GM18951 (cell line): ENCODE results near the gene CCRL2.
"Not testable (repeated sequence)": the region's sequence is repeated elsewhere in the genome, so short reads cannot be mapped to it uniquely, and the experiment has no call there.

Source experiments
- POLR2A ChIP-seq: IDR thresholded peaks from 4 replicates; pipeline ENCODE4 v1.6.1; 2011; ENCODE audit warnings: mild to moderate bottlenecking; ENCODE audit not compliant: insufficient read length, insufficient read depth; ENCODE audit errors: extremely low read depth
- in situ Hi-C: fragments of 300-500 bp; cut with MboI; formaldehyde crosslinking; loops from one replicate; pipeline ENCODE4 v1.12.0; 2022; ENCODE audit warnings: low sequenced_read_pairs, mixed read lengths, inconsistent platforms; ENCODE audit not compliant: unreplicated experiment

CCRL2 gene

DNA sequence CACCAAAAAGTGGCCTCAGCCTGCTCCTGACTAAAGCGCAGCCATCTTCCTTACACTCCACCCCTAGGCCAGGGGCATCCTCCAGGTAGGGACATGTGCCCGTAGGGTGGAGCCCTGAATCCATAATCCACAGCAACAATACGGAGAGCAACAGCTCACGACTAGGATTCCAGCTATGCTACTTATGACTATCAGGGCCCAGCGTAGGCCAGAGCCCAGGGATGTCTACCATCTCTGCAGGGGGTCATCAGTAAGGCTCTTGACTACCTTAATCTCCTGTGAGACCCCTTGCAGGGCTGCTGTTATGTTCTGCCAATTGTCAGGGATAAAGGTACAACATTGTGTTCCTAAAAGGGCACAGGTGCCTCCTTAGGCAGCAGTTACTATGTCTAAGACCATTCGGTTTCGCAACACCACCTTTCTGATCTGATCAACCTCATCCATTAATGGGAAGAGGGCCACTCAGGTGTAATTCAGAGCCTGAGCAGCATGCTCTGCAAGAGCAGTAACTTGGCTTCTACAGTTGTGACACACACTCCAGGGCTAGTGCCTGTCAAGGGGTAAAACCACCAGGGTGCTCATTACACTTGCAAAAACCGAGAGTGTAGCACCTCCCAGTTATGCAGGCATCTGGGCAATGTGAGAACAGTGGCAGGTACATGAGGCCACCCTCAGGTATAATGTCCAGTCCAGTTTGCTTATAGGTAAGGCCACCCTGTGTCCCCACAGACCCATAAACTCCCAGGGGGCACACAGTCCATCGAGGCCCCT is 11.0 kb downstream of the CCRL2 start:
- in situ Hi-C loops: no loop called here
- TF ChIP-seq POLR2A: no peak

DNA sequence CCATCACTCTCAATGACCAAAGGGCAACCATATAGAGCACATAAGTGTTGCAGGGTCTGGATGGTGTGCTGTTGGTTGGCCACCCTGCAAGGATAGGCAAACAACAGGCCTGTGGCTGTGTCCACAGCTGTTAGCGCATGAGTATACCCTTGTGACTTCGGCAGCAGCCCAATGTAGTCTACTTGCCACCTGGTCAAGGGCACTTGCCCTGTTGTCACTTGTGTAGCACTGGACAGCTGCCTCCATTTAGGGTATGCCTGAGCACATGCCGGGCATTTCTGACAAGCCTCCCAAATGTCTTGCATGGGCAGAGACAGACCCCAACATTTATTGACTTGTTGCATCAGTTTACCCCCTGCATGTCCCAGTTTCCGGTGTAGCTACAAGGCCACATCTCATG is 12.8 kb downstream of the CCRL2 start:
- TF ChIP-seq POLR2A: no peak
- in situ Hi-C loops: no loop called here

DNA sequence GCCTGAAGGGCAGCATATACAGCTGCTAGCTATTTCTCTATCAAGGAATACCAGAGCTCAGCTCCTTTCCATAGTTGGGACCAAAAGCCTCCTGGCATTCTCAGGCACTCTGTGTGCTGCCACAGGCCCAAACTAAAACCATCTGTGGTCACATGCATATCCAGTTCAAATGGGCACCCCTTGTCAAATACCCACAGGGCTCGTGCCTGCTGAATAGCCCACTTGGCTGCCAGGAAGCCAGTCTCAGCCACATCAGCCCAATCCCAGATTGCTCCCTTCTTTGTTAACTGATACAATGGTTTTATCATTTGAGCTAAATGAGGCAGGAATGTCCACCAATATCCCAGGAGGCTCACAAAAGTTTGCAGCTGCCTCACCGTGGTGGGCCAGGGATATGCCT is 13.9 kb downstream of the CCRL2 start:
- in situ Hi-C loops: no loop called here
- no peak for TF ChIP-seq POLR2A

DNA sequence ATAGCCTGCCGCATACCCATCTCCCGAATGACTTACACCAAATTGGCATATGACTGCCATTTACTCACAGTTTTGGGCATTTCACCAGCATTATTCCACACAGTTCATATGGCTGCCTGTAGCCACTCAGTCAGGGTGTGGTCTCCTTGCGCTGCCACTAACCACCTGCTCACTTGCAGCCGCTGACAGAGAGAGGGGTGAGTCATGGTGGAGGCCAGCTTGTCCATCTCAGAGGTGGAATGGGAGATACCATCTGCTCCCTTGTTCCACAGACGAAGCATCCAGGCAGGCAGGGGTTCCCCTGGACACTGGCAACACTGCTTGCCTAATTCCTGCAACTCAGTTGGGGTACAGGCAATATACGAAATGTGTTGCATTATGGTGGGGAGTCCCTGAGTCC is 15.6 kb downstream of the CCRL2 start:
- in situ Hi-C loops: no loop called here

DNA sequence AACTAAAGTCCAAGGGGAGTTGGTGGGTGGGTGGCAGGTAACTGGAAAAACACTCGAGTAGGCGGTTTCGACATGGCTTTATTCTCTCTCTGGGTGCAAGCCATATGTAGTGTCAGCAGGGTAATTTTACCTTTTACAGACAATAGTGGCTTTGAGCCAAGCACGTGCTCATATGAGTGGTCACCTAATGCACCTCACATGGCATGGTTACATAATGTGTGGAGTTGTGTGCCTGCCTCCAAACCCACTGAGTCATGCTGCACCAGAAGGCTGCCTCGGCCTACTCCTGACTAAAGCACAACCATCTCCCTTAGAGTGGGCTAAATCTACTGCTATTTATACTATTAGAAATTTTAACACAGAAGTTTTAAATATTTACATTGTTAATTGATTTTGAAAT is 16.5 kb downstream of the CCRL2 start:
- in situ Hi-C loops: no loop called here
- no peak for TF ChIP-seq POLR2A

More for the DNA sequence above, 15.6 kb downstream of the CCRL2 start:
- TF ChIP-seq POLR2A: no peak

DNA sequence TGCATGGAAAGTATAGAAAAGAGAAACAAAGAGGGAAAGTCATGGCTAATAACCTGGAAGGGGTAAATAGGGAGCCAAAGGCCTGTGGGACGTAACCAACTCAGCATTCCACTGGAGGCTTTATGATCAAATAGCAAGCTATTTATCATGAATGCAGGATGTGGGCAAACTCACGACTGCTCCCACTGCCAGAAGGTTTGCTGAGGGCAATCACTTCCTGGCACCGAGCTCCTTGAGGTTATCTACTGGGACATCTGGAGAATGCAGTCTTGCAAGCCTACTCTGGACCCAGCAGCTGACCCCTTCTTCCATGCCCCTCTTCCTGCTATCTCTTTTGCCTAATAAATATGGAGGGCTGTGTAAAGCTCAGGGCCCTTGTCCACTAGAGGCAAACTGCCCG is 19.4 kb downstream of the CCRL2 start:
- in situ Hi-C loops: not testable (repeated sequence)

DNA sequence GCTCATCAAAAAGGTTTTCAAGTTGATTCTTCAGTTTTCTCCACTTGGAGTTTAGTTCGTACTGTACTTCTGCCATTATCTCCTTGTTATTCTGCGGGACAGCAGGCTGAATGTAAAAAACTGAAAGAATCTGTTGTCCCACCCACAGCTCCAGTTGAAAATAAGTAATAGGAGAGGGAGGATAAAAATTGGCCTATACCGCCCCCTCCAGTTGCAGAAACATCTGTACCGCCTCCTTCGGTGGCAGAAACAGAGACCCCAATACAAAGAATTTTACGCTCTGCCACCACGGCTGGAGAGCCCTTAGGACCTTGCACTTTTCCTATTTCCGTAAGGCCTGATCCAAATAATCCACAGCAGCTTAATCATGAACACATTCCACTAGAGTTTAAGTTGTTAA is 20.3 kb downstream of the CCRL2 start:
- in situ Hi-C loops: not testable (repeated sequence)

DNA sequence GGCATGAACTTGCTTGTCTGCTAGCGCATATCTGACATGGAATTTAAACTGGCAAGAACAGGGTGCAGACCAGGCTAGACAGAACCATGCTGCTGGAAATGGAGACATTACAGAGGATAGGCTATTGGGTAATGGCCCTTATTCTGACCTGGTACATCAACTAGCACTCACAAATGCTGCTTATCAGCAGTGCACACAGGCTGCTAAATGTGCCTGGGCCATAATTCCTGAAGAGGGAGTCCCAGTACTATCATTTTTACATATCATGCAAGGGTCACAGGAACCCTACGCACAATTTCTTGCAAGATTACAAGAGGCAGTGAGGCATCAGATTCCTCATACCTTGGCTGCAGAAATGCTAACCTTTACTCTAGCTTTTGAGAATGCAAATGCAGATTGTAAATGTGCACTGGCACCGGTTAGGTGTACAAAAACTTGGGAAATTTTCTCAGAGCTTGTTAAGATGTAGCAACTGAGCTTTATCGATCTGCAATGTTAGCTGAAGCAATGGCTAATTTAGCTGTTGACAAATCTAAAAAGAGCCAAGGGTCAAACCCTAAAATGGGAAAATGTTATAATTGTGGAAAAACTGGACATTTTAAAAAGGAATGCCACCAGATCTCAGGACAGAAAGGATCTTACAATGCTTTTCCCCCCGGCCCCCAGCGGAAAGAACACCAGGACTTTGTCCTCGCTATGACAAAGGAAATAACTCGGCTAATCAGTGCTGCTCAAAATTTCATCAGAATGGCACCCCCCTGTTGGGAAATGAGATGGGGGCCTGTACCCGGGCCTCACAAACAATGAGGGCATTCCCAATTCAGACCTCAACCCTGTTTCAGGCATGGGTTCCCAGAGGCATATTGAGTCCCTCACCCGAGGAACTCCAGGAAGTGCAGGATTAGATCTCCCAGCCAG is 21.1 kb downstream of the CCRL2 start:
- TF ChIP-seq POLR2A: no peak
- in situ Hi-C loops: no loop called here

DNA sequence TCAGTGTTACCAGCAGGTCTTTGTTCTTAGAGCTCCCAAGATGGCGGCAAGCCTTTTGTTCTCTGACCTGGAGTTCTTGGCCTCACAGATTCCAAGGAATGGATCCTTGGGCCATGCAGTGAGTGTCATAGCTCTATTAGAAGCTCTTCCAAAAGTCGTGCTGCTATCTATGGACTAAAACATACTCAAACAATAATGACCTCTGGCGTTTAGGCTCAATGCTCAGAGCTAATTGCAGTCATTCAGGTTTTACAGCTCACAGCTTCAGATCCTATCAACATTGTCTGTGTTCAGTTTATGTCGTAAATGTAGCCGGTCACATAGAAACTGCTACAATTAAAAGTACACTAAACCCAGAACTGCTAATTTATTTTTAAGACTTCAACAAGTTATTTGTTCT is 22.2 kb downstream of the CCRL2 start:
- in situ Hi-C loops: no loop called here
- no peak for TF ChIP-seq POLR2A

DNA sequence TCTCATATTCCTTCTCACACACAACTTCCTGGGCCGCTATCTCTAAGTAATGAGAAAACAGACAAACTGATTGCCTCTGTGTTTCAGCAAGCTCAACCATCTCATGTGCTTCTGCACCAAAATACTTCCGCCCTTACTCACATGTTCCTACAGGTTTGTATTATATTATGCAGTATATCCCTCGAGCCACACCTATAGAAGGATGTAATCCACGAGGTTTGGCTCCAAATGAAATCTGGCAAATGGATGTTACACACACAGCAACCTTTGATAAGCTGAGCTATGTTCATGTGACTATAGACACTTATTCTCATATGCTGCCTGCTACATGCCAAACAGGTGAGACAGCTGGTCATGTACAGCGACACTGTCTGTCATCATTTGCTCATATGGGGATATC is 22.6 kb downstream of the CCRL2 start:
- in situ Hi-C loops: no loop called here
- TF ChIP-seq POLR2A: no peak

DNA sequence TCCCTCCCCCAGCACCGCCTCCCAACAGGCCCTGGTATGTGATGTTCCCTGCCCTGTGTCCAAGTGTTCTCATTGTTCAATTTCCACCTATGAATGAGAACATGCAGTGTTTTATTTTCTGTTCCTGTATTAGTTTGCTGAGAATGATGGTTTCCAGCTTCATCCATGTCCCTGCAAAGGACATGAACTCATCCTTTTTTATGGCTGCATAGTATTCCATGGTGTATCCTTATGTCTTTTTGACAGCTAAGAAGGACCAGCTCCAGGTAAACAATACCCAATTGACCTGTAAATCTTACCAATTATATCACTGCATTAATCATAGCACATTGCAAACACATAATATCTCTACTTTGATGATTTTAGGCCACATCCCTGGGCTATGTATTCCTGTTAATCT is 23.8 kb downstream of the CCRL2 start:
- in situ Hi-C loops: not testable (repeated sequence)

DNA sequence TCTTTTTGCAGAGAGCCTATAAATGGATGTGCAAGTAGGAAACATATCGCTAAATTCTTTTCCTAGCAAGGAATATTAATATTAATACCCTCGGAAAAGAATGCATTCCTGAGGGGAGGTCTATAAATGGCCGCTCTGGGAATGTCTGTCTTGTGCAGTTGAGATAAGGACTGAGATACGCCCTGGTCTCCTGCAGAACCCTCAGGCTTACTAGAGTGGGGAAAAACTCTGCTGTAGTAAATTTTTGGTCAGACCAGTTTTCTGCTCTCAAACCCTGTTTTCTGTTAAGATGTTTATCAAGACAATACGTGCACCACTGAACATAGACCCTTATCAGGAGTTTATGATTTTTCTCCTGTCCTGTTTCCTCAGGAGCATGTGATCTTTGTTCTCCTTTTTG is 24.8 kb downstream of the CCRL2 start:
- in situ Hi-C loops: not testable (repeated sequence)

DNA sequence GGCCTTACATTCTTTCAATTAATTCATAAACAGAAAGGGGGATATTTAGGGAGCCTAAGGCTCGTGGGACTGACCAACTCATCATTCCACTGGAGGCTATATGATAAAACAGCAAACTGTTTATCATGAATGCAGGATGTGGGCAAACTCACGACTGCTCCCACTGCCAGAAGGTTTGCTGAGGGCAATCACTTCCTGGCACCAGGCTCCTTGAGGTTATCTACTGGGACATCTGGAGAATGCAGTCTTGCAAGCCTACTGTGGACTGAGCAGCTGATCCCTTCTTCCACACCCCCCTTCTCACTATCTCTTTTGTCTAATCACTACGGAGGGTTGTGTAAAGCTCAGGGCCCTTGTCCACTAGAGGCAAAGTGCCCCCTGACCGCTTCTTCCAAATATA is 26.1 kb downstream of the CCRL2 start:
- in situ Hi-C loops: not testable (repeated sequence)

DNA sequence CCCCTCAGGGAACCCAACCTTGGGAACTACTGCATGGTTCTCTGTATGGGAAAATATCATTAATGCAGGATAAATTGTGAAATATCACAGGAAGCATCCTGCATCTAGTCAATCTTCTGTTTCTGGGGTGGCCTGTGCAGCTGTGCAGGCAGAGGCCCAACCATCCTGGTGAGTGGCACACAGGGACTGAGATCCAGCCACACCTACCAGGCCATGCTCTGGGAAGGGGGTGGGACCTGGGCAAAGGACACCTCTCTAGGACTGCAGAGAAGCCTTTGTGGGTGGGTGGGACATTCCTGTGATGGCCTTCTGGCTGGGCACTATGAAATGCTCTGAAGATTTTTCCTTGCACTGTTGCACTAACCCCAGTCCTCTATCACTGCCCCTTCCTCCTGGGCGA is 26.8 kb downstream of the CCRL2 start:
- no peak for TF ChIP-seq POLR2A
- in situ Hi-C loops: no loop called here
